ENCODE data around the gene CYGB.
A peak's percentile ranks its signal among the peaks of the same experiment; 100 is the strongest.
"Not testable (repeated sequence)": the region's sequence is repeated elsewhere in the genome, so short reads cannot be mapped to it uniquely, and the experiment has no call there.

Gene CYGB

DNA sequence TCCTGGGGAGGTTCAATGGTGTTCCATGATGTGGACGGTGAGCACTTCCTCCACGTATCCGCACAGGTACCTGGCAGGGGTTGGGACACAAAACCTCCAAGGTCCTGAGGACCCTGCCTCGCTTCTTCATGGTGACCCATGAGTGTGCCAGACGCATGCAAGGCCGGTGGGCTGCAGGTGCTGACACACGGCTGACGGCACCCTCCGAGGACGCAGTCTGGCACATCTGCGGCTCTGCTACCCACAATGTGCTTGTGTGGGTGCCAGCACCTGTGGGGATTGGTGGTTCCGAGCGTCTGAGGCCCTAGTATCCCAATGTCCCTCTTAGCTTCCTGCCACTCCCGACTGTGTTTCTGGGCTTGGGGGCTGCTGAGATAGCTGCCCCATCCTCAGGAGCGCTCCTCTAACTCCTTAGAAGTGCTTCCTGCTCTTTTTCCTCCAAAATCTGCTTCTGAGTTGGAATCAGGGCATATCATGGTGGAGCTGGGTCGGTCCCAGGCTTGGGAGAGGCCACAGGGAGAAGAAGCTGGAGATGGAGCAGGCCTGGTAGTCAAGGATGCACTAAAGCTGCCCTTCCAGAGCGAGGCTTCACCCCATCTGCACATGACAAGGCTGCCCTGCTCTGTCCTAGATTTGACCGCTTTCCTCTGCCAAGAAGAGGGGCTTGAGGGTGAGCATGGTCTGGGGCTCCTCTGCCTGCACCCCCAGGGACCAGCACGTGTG, 1.6 kb downstream of the CYGB start:
- DNase-seq = no peak

DNA sequence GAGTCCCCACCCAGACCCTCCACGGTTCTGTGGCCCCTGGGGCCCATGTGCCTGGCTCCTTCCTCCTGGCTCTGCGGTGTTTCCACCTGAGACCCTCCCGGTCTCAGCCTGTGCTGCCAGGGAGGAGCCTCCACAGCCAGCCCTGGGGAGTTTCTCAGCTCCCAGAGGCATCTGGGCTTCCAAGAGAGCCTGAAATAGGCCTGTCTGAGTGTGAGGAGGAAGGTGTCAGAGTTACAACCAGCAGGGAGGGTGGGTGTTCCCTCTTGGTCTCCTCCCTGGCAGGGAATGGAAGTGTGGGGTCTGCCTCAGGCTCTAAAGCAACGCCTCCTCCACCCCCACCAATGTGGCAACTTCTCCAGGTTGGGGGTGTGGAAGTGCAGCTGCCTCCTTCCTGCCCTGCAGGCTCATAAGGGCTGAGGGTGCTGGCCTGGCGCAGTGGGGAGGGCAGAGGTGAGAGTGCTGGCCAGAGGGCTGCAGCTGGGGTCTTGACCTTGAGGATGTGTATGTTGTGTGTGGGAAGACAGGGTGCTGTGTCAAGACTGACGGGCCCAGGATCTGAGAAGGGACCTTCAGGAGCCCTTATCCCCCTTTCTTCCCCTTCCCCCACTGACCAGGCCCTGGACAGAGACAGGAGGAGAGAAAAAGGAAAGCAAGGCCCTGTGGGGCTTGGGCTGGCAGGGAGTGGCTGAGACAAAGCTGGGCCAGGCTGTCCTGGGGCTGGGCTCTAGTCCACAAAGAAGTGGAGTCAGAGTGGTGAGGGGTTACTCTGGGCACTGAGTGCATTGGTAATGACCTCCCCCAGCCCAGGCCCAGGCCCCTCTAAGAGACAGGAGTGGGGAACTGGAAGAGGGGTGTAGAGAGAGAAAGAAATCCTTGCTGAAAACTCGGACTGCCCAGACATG, 2.4 kb downstream of the CYGB start:
- DNase-seq = no peak

DNA sequence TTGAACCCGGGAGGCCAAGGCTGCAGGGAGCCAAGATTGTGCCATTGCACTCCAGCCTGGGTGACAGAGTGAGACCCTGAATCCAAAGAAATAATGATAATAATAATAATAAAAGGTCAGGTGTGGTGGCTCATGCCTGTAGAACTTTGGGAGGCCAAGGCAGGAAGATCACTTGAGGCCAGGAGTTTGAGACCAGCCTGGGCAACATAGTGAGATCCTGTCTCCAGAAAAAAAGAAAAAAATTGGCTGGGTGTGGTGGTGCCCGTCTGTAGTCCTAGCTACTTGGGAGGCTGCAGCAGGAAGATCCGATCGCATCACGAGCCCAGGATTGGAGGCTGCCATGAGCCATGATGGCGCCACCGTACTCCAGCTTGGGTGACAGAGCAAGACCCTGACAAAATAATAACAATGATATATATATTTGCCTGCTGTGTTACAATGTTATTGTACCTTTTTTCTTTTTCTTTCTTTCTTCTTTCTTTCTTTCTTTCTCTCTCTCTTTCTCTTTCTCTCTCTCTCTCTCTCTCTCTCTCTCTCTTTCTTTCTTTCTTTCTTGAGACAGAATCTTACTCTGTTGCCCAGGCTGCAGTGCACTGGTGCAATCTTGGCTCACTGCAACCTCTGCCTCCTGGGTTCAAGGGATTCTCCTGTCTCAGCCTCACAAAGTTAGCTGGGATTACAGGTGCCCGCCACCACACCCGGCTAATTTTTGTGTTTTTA, 3.7 kb downstream of the CYGB start:
- DNase-seq = not testable (repeated sequence)

DNA sequence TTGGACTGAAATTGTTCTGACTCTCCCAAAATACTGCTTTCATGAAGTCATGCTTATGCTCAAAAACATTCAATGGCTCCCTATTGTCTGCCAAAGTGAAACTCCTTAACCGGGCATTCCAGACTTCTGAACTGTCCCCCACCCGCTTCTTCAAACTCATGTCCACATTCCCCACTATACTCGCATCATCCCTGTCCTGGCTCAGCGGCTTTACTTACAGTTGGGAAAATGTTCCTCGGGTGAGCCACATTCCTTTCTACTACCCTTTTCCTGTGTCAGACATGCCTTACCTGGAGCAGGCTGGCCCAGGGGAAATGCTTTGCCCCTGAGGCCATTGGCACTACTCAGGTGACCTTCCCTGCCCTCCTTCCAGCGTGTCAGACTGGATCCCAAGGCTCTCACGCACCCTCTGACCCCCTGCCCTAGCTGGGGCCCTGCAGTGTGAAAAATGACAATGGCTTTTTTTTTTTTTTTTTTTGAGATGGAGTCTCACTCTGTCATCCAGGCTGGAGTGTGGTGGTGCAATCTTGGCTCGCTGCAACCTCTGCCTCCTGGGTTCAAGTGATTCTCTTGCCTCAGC, 5.3 kb downstream of the CYGB start:
- DNase-seq = no peak

DNA sequence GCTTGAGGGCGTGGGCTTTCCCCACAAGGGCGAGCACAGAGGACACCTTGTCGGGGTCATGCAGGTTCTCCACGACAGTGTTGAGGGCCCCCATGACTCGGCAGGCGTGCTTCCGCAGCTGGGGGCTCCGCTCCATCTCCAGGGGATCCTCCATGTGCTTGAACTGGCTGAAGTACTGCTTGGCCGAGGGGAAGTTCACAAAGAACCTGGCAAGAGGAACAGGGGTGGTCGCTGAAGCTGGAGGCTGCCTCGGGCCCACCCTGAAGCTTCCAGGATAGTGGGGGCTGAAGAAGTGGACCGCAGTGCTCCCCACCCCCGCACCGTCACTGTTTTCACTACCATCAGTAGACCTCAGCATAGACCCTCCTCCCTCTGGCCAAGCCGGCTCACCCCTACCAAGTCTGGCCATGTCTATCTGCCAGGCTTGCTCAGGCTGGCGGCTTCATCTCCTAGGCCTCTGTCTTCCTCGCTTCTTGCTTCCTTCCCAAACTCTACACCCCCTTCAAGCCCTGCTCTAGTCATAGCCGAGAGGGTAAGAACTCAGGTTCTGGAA, 5.9 kb downstream of the CYGB start:
- DNase-seq = no peak

DNA sequence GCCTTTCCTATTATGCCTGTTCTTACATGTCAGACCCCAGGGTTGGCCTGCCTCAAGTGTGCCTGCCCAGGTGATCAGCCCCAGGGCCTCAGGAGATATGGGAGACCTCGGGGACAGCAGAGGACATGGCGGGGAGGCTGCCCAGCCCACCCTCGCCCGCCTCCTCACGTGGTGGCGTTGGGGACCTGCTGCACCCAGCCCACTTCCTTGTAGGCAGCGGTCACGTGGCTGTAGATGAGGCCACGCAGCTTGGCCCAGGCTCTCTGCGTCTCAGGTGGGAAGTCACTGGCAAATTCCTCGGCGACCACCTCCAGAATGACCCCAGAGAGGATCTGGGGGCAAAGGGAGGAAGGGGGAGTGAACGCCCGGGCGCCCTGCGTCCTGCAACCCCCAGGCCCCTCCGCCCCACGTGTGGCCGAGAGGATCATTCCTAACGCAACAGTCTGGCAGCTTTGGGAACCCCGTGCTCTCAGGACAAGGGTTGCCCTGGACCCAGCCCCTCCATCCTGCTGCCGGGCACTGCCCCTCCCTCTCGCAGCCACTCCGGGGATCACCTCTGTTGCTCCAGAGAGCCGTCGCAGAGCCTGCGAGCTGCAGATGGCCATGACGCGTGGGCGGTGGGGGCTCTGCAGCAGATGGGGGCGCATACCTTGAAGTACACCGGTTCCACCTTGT, 6.6 kb downstream of the CYGB start:
- DNase-seq = no peak

DNA sequence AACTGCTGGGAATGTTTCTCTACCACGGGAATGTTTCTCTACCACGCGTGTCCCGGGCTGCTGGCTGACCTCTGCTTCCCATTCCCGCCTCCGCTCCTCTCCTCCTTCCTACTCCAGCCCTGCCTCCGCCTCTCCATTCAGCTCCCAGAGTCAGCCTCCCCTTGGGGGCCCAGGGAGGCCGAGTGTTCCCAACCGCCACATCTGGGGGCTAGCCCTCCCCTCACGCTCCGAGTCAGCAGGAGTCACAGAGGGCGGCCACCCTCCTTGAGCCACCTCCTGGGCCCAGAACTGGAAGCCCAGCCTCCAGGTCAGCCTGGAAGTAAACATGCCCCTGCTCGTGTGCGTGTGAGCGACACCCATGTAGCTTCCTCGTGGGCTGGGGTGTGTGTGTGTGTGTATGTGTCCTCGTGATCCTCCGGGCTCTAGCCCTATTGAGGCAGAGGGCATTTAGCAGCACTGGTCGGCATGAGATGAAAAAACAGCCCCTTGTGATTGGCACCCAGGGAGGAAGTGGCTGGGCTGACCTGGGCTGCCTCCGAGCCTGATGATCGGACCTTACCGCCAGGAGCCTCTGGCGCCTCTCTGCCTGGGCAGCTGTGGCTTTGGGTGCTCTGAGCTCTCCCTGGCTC, 7.3 kb downstream of the CYGB start:
- no peak for DNase-seq

DNA sequence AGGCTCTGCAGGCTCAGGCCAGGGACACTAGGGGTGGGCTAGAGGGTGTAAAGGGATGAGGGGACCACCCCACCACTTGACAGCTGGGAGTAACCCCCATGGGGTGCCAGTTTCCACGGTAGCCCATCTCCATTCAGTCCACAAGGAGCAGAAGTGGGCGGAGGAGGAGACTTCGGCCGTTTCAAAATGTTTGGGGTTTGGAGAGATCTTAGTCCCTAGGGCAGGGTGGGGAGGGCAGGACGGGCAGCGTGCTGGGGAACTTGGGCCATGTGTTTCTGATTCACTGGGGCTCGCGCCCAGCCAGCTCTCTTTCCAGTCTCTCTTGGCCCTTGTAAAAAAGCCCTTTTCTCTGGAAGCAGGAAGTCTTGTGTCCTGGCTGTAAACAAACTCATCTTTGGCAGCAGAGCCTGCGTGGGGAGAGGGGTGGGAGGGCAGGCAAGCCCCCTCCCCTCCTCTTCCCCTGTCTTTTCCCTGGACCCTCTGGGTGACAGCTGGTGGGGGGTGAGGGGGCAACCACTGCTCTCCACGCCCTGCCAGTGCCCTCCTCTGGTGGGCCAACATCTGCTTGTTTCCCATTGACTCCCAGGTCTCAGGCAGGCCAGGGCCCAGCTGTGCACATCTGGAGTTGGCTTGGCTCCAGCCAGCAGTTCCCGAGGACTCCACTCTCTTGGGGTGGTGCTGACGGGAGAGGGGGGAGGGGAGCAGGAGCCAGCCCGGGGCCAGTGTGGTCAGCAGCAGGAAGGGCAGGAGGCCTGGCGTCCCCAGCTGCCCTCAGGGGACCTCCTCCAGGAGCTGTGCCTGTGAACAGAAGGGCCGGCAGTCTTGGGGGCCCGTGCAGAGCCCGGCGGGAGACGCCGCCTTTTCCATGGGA, 8.1 kb downstream of the CYGB start:
- DNase-seq = peak in 1 of 2 donors; percentile 38

DNA sequence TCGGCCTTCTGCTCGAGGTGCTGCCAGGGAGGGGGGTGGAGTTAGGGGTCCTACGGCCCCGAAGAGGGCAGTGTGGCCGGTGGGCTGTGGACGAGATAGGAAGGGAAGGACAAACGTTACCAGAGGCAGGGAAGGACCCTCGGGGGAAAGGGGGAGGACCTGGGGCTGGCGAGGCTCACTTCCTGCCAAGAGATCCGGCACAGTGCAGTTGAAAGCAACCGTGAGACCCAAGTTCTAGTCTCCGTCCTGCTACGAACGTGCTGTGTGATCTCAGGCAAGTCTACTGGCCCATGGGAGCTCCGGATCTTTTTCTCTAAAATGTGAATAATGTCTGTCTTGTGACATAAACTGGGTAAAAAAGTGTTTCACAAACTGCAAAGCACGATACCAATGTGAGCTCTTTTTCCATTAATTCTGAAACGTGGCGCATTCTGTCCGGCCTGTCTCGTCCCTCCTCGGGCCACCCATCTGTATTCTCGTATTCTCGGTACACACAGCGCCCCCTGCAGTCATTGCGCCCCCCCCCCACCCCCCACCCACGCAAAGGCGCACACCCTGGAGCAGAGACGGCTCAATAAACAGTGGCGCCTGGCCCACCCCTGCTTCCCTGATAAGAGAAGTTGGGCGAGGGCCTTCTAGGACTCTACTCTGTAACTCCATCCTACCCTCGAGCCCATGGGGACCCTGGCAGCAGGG, 8.8 kb downstream of the CYGB start:
- no peak for DNase-seq

DNA sequence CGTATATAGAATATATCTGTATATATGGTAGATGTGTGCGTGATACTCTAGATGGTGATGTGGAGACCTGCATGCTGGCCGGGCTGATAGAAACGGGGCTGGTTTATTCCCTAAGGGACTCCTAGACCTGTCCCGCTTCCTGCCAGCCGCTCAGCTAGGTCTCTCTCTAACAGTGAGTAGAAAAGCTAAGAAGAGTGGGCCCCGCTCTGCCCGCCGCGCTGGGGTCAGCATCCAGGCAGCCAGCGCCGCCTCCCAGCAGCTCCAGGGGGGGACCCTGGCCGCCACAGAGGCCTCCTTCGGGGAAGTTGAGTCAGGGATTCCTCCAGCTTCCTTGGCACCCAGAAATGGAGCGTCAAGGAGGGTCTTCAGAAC, 9.4 kb downstream of the CYGB start:
- no peak for DNase-seq

DNA sequence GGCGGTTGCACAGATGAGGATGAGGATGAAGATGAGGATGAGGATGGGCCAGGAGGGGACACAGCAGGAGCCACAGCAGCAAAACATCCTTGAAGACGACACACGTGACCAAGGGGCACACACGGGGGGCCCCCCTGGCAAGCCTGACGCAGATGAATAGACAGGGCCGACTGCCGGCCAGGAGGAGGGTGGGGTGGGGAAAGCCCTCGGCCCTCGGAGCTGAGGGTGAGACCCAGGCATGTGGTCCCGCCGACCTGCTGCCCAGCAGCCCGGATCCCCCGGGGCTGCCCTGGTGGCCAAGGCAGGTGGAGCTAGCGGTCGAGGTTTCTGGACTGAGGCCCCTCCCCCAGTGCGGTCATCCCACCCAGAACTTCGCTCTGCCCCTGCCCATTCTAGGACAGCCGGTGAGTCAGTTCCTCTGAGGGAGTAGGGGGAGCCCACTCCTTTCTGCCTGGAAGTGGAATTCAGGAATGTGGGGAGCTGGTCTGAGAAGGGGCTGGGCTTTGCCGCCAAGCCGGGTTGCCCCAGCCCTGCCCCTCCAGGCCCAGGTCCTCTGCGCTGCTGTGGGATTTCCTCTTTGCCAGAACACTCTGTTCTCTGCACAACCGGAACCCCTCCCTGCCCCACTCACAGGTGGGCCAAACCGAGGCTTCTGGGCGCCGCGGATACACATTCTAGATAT, 9.9 kb downstream of the CYGB start:
- DNase-seq = no peak

DNA sequence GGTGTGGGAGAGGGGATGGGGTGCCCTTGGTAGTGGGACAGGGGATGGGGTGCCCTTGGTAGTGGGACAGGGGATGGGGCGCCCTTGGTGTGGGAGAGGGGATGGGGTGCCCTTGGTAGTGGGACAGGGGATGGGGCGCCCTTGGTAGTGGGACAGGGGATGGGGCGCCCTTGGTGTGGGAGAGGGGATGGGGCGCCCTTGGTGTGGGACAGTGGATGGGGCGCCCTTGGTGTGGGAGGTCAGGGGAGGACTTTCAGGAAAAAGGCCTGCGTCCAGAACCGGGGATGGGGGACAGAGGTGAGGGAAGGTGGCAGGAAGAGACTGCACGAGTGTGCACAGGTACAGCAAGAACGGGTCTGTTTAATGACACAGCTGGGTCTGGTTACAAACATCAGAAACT, 10.5 kb downstream of the CYGB start:
- not testable (repeated sequence) for DNase-seq

DNA sequence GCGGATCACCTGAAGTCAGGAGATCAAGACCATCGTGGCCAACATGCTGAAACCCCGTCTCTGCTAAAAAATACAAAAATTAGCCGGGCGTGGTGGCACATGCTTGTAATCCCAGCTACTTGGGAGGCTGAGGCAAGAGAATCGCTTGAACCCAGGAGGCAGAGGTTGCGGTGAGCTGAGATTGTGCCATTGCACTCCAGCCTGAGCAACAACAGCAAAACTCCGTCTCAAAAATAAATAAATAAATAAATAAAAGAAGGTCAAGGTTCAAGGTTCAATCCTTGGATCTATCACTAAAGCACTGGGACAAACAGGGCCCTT, 12.0 kb downstream of the CYGB start:
- not testable (repeated sequence) for DNase-seq

DNA sequence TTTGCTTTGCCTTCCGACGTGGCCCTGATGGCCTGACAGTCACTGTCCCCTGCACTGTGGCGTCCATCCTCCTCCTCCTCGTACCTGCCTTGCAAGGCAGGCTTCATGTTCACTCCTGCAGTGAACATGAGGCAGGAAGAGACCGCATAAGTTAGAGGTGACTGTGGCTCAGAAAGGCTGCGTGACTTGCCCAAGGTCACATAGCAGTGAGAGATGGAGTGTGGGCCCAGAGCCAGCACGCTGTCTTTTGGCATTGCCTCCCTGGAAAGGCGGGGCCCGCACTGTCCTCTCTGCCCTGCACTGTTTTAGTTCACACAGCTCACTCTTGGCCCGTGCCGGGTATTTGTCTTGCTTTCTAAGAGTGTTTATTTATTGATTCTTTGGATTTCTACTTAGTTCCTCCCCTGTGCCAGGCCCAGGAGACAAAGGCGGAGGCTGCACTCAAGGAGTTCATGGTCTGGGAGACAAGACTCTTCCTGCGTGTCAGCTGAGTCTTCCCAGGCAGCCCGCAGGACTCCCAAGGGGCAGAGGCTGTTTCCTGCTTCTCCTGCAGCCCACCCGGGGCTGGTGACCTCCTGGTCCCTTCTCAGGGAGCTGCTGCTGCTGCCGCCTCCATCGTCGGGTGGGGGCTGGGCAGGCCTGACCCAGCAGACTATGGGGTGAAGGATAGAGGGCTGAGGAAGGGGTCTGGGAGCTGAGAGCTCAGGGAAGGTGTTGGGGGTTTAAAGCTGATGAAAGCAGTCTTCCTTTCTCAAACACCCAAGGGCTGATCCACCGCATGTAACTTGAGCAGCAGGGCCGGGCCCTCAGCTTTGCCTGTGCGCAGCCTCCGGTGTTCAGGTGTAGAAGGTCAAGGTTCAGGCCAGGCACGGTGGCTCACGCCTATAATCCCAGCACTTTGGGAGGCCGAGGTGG, 12.7 kb downstream of the CYGB start:
- DNase-seq = no peak

DNA sequence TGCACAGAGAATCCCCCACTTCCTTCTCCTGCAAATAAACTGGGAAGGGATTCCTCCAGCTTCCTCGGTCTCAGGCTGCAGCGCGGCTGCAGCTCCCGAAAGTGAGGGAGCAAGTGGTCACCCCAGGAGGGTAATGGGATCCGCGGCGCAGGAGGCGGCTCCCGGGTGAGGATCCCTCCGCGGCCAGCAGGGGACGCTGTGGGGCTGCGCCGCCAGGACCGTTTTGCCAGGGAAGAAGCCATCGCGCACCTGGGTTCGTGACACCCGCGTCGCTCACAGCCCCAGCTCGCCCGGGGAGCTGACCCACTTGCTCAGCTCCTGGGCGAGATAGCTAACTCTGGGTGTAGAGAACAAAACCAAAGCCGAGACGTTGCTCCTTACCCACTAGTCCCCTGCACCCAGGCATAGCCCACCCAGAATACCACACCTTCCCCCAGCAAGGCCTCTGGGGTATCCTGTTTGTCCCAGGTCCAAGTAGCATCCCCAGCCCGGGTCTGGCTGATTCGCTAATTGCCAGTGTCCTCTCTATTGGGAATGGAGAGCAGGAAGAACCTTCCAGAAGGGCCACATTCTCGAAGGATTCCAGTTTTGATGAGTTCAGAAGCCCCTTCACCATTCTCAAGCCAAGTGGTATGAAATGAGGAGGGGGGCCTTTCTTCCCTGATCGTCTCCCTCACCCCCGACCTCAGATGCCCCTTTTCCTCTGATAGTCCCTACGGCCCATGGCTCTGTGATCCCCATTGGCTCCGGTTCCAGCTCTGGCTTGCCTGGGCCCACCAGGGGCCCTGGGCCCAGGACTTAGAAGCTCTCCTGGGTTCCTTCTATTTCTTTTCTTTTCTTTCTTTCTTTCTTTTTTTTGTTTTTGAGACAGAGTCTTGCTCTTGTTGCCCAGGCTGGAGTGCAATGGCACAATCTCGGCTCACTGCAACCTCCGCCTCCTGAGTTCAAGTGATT, 14.1 kb downstream of the CYGB start:
- peak in 1 of 2 donors; percentile 54 for DNase-seq

DNA sequence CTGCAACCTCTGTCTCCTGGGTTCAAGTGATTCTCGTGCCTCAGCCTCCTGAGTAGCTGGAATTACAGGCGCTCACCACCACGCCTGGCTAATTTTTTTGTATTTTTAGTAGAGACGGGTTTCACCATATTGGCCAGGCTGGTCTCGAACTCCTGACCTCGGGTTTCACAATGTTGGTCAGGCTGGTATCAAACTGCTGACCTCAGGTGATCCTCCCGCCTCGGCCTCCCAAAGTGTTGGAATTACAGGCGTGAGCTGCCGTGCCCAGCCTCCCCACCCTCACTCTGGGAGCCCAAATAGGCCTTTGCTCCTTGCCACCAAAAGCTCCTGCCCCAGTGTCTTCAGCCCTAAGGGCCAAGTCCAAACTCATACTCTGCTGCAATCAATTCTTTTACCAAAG, 15.8 kb downstream of the CYGB start:
- DNase-seq = not testable (repeated sequence)

DNA sequence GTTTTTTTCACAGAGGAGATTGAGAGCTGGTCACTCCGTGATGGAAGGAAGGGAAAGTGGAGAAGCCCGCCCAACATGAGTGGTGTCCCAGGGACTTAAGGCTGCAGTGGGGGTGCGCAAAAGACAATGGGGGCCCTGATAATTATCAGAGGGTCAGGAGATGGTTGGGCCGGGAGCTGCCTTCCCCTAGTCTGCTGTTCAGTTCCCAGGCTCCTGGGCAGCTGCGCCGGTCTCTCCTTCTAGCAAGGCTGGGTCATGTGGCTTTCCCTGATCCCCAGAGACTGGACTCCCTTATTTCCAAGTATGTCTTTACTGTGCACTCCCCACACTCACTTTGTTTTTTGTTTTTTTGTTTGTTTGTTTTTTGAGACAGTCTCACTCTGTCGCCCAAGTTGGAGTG, 16.2 kb downstream of the CYGB start:
- no peak for DNase-seq
